ENCODE data around the gene ANKRD36B. TPM values are rescaled to one million over a fixed set of nuclear protein-coding genes. Genes with fewer than 3 reads are reported as not detected.
"Not testable (repeated sequence)": the region's sequence is repeated elsewhere in the genome, so short reads cannot be mapped to it uniquely, and the experiment has no call there.

Gene ANKRD36B
- polyA plus RNA-seq (2013) = 5.3 and 6.0 TPM in 2 replicates

DNA sequence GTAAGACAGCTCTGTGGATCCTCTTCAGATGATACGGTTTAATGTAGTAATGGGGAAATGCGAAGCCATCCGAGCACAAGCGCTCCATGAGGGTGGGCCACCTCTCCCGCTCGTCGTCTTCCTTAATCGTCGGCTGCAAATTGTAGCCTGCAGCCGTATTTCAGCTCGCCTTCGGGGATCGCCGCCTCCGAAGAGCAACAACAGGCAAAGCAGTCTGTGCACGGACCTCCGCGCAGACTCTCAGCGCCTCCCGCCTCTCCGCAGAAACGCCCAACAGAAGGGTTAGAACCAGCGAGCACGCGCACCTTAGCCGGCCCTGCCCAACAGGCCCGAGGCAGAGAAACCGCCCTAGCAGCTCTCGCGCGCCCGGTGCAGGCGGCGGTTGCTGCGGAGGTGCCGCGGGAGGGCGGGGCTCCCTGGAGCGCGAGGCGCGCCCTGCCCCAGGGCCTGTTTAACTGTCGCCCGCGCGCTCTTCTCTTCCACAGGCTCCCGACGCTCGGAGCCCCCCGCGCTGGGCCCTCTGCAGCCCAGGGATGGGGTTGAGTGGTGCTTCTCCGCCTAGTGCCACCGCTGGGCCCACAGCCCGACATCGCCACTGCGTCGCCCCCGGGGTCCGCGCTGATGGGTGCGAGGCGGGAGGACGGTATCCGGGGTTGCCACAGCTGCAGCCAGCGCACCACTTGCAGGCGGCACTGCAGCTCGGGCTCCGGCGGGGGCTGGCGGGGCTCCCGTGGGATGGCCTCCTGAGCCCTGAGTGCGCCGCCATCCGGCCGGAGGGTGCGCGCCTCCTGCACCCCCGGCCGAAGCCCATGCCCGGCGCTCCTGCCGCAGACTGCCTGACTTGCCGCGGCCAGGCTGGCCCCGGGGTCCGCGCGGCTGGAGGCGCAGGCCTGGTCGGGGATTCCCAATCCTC is at the start of gene ANKRD36B:
Gene ANKRD36B (minus strand): TSS at position 280 of the 913 bp plus-strand sequence. CDS start 192 bp downstream, at position 88.
- H2BK12ac ChIP-seq (ENCODE audit: low read length); H2AK5ac ChIP-seq (ENCODE audit: low read length); H3K79me1 ChIP-seq (ENCODE audit: low read length); H3K79me2 ChIP-seq (ENCODE audit: control insufficient read depth, insufficient read depth, low read length, poor library complexity); H3K9me3 ChIP-seq (ENCODE audit: insufficient read depth, low read depth, low read length); H3K23ac ChIP-seq (ENCODE audit: low read length); H3K36me3 ChIP-seq (ENCODE audit: control insufficient read depth in 1 of 2, insufficient read depth in 2 of 2, low read length in 2 of 2); H3K27me3 ChIP-seq (ENCODE audit: insufficient read depth, low read length); H3K4me1 ChIP-seq (ENCODE audit: control insufficient read depth in 1 of 2, insufficient read depth in 2 of 2, low read length in 2 of 2): not testable (repeated sequence)
- H4K8ac ChIP-seq (ENCODE audit: low read depth, low read length) = peak within 1 kb of the TSS; percentile 89
- peak within 1 kb of the TSS; percentile 63 for H2BK5ac ChIP-seq (ENCODE audit: low read depth, low read length, poor library complexity)
- peak within 1 kb of the TSS; percentile 58 for H3K27ac ChIP-seq (ENCODE audit: low read depth, low read length)
- H3K18ac ChIP-seq (ENCODE audit: low read length) = peak within 1 kb of the TSS; percentile 72
- peak within 1 kb of the TSS; percentile 76 for H3K4me3 ChIP-seq (ENCODE audit: low read depth, low read length)
- peak within 1 kb of the TSS; percentile 93 for H2AFZ ChIP-seq (ENCODE audit: insufficient read depth, low read length, poor library complexity)
- H3K14ac ChIP-seq (ENCODE audit: low read length) = peak within 1 kb of the TSS; percentile 93
- peak; percentile 78 to 85 for DNase-seq
- H3K4me2 ChIP-seq (ENCODE audit: low read length) = peak within 1 kb of the TSS; percentile 99
- peak within 1 kb of the TSS; percentile 91 for H3K9ac ChIP-seq (ENCODE audit: low read length)
- peak within 1 kb of the TSS; percentile 93 for H4K12ac ChIP-seq (ENCODE audit: low read depth, low read length)
- H4K91ac ChIP-seq (ENCODE audit: low read depth, low read length) = peak within 1 kb of the TSS; percentile 45
- WGBS (ENCODE audit: extremely low coverage, insufficient coverage, insufficient read length) = no CpG with 5 or more reads among the region's 90 CpGs
- H3K4ac ChIP-seq (ENCODE audit: low read depth, low read length) = peak within 1 kb of the TSS; percentile 19
- peak within 1 kb of the TSS; percentile 46 for H2BK120ac ChIP-seq (ENCODE audit: insufficient read depth, low read length, poor library complexity)

DNA sequence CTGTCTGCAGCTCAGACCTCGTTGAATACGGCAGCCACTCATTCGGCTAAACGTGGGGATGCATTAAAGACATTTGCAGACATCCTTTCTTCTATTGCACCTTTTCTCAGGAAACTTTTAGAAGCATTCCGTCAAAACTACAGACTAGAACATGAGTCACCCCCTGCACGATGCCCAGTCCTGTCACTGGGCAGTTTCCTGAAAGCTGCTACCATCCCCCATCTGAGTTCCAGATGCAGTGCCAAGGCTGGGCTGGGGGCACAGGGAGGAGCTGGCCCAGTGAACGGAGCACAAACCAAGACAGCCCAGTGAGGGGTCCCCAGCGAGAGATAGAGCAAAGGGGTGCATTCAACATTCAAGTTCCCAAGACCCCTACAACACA is 36.4 kb upstream of the ANKRD36B start:
- not testable (repeated sequence) for H3K79me2 ChIP-seq (ENCODE audit: control insufficient read depth, insufficient read depth, low read length, poor library complexity); H4K12ac ChIP-seq (ENCODE audit: low read depth, low read length); H3K27ac ChIP-seq (ENCODE audit: low read depth, low read length); H3K4me3 ChIP-seq (ENCODE audit: low read depth, low read length); H3K4me2 ChIP-seq (ENCODE audit: low read length); H2AK5ac ChIP-seq (ENCODE audit: low read length); DNase-seq; H3K79me1 ChIP-seq (ENCODE audit: low read length); H3K9me3 ChIP-seq (ENCODE audit: insufficient read depth, low read depth, low read length); H3K23ac ChIP-seq (ENCODE audit: low read length); H4K8ac ChIP-seq (ENCODE audit: low read depth, low read length); H3K18ac ChIP-seq (ENCODE audit: low read length); H2AFZ ChIP-seq (ENCODE audit: insufficient read depth, low read length, poor library complexity); H4K91ac ChIP-seq (ENCODE audit: low read depth, low read length); H3K9ac ChIP-seq (ENCODE audit: low read length); H3K36me3 ChIP-seq (ENCODE audit: control insufficient read depth in 1 of 2, insufficient read depth in 2 of 2, low read length in 2 of 2); H3K4me1 ChIP-seq (ENCODE audit: control insufficient read depth in 1 of 2, insufficient read depth in 2 of 2, low read length in 2 of 2); H2BK120ac ChIP-seq (ENCODE audit: insufficient read depth, low read length, poor library complexity); H2BK12ac ChIP-seq (ENCODE audit: low read length); H3K14ac ChIP-seq (ENCODE audit: low read length); H2BK5ac ChIP-seq (ENCODE audit: low read depth, low read length, poor library complexity); H3K4ac ChIP-seq (ENCODE audit: low read depth, low read length); H3K27me3 ChIP-seq (ENCODE audit: insufficient read depth, low read length)
- WGBS (ENCODE audit: extremely low coverage, insufficient coverage, insufficient read length) = no CpG with 5 or more reads among the region's 8 CpGs

DNA sequence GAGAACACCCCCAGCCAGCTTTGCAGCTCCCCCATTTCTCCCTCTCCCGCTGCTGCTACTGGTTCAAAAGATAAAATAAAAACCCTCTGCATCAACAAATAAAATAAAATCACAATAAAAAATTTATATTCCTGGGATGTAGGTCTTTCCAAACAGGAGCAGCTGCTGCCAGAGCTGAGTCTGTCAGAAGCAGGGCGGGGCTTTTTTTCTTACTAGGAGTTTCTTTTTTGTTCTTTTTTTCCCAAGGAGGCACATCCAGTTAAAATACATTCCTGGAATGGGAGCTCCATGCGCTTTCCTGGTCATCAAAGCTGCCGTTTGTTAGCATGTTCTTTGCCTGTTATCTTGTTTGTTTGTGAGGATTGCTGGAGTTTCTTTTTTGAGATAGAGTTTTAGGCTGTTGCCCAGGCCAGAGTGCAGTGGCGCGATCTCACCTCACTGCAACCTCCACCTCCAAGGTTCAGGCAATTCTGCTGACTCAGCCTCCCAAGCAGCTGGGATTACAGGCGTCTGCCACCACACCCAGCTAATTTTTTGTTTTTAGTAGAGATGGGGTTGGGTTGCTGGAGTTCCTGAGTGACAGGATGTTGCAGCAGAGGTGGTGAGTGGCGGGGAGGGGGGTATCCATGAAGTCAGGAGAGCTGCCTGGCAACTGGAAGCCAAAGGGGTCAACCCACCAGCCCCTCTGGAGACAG is 35.8 kb upstream of the ANKRD36B start:
- H3K27me3 ChIP-seq (ENCODE audit: insufficient read depth, low read length); H3K4me3 ChIP-seq (ENCODE audit: low read depth, low read length); H3K4ac ChIP-seq (ENCODE audit: low read depth, low read length); H3K27ac ChIP-seq (ENCODE audit: low read depth, low read length); H3K23ac ChIP-seq (ENCODE audit: low read length); H3K79me2 ChIP-seq (ENCODE audit: control insufficient read depth, insufficient read depth, low read length, poor library complexity); H4K12ac ChIP-seq (ENCODE audit: low read depth, low read length); H2BK12ac ChIP-seq (ENCODE audit: low read length); H3K9me3 ChIP-seq (ENCODE audit: insufficient read depth, low read depth, low read length); H3K4me1 ChIP-seq (ENCODE audit: control insufficient read depth in 1 of 2, insufficient read depth in 2 of 2, low read length in 2 of 2); H3K36me3 ChIP-seq (ENCODE audit: control insufficient read depth in 1 of 2, insufficient read depth in 2 of 2, low read length in 2 of 2); H4K8ac ChIP-seq (ENCODE audit: low read depth, low read length); H3K79me1 ChIP-seq (ENCODE audit: low read length); H2BK120ac ChIP-seq (ENCODE audit: insufficient read depth, low read length, poor library complexity); H3K4me2 ChIP-seq (ENCODE audit: low read length); H4K91ac ChIP-seq (ENCODE audit: low read depth, low read length); H2AK5ac ChIP-seq (ENCODE audit: low read length); DNase-seq; H3K14ac ChIP-seq (ENCODE audit: low read length); H2AFZ ChIP-seq (ENCODE audit: insufficient read depth, low read length, poor library complexity); H3K9ac ChIP-seq (ENCODE audit: low read length); H2BK5ac ChIP-seq (ENCODE audit: low read depth, low read length, poor library complexity); H3K18ac ChIP-seq (ENCODE audit: low read length): not testable (repeated sequence)
- WGBS (ENCODE audit: extremely low coverage, insufficient coverage, insufficient read length) = no CpG with 5 or more reads among the region's 8 CpGs

DNA sequence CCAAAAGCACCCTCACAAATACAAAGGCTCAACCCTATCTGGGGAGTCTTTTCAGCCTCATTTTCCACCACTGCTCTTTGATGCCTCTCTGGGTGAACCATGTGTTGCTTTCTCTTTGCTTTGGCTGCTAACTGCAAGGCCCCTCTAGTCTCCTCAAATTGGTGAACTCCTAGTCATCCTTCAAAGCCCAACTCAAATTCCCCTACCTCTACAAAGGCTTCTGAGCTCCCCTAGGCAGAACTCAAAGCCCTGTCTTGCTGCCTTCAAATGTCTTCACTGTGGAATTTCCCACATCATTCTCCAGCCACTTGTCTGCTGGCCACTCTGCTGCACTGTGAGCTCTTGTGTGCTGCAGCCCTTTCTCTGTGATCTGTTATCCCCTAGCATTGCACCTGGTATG is 33.3 kb upstream of the ANKRD36B start:
- not testable (repeated sequence) for H3K23ac ChIP-seq (ENCODE audit: low read length); H3K4me1 ChIP-seq (ENCODE audit: control insufficient read depth in 1 of 2, insufficient read depth in 2 of 2, low read length in 2 of 2); DNase-seq; H3K4ac ChIP-seq (ENCODE audit: low read depth, low read length); H4K12ac ChIP-seq (ENCODE audit: low read depth, low read length); H2BK5ac ChIP-seq (ENCODE audit: low read depth, low read length, poor library complexity); H3K4me2 ChIP-seq (ENCODE audit: low read length); H3K36me3 ChIP-seq (ENCODE audit: control insufficient read depth in 1 of 2, insufficient read depth in 2 of 2, low read length in 2 of 2); H3K79me1 ChIP-seq (ENCODE audit: low read length); H3K14ac ChIP-seq (ENCODE audit: low read length); H3K9ac ChIP-seq (ENCODE audit: low read length); H2AK5ac ChIP-seq (ENCODE audit: low read length); H4K91ac ChIP-seq (ENCODE audit: low read depth, low read length); H3K79me2 ChIP-seq (ENCODE audit: control insufficient read depth, insufficient read depth, low read length, poor library complexity); H3K4me3 ChIP-seq (ENCODE audit: low read depth, low read length); H3K27ac ChIP-seq (ENCODE audit: low read depth, low read length); H3K9me3 ChIP-seq (ENCODE audit: insufficient read depth, low read depth, low read length); H2BK12ac ChIP-seq (ENCODE audit: low read length); H3K27me3 ChIP-seq (ENCODE audit: insufficient read depth, low read length); H4K8ac ChIP-seq (ENCODE audit: low read depth, low read length); H2AFZ ChIP-seq (ENCODE audit: insufficient read depth, low read length, poor library complexity); H3K18ac ChIP-seq (ENCODE audit: low read length); H2BK120ac ChIP-seq (ENCODE audit: insufficient read depth, low read length, poor library complexity)
